OCI-LY3 (cell line): ENCODE results near the gene BRD4.

Experiments
- CTCF ChIP-seq: fragments of 200-600, 300-600 bp; sonication (generic); IDR thresholded peaks from 2 replicates; pipeline ENCODE4 v1.5.1; 2014; ENCODE audit warnings: antibody characterized with exemption, low read length, low read depth
- EZH2phosphoT487 ChIP-seq: fragments of 200-600 bp; shearing (Covaris generic); IDR thresholded peaks from 2 replicates; pipeline ENCODE4 v1.6.1; 2018; ENCODE audit warnings: antibody characterized with exemption, mixed run types, low read depth

DNA sequence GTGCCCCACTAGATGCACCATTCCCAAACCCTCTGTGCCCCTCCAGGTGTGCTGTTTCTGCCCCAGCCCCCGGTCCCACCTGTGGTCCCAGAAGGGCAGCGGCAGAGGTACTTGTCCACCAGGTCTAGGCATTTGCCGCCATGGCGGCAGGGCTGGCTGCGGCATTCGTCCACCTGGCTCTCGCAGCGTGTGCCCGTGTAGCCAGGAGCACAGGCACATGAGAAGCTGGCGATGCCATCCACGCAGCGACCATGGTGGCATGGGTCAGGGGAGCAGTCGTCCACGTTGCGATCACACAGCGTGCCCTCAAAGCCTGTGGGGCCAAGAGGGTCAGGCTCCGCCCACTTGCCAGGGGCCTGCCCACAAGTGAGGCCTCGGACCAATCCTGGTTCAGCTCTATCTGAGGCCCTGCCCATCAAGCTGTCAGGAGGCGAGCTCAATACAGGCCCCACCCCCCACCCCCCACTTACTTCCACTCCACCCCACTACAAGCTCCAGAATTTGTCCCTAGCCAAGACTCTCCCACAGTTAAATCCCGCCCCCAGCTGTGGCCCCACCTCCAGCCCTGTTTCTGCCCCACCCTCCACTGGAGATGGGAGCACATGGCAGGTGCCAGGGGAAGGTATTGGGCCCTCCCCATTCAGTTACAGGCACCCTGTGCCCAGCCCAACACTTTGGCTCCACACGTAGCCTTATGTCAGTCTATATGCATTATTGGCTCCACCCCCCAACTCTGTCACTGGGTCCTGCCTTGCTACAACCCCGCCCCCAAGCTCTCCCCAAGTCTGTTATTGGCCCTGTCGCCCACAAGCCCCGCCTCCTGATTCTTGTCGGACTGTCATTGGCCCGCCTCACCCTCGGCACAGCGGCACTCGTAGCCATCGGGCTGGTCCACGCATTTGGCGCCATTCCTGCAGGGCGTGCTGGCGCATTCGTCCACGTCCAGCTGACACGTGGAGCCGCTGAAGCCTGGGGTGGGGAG is 145.0 kb downstream of the BRD4 start:
- TF ChIP-seq CTCF (no peak), EZH2phosphoT487 (no peak)
